Astrocyte of the cerebellum (primary cell): ENCODE measurements around the gene S100A3.
A peak's percentile ranks its signal among the peaks of the same experiment; 100 is the strongest.

Experiments used
- DNase-seq: peaks from one replicate; pipeline ENCODE4 v3.0.0-alpha.2; 2011; ENCODE audit warnings: low read depth
- H3K4me3 ChIP-seq: 2 replicates; pipeline ENCODE4 v1.5.1; 2011; ENCODE audit warnings: mild to moderate bottlenecking, low read depth, low read length, moderate library complexity
- in situ Hi-C: cut with HindIII; loops from 2 replicates; pipeline ENCODE4 v1.10.0; 2017; ENCODE audit warnings: low sequenced_read_pairs
- TF ChIP-seq, protein P1 (sequence below): IDR thresholded peaks from 2 replicates; pipeline ENCODE4 v1.5.1; 2012; ENCODE audit warnings: low read length, low read depth, moderate library complexity, mild to moderate bottlenecking; ENCODE audit errors: missing control alignments

The S100A3 gene

GRCh38 chr1:153534925-153535241, 14.2 kb downstream of the S100A3 start:
- DNase-seq = no peak
- peak overlapping the region; percentile 82 for H3K4me3 ChIP-seq
- TF ChIP-seq, protein P1, sequence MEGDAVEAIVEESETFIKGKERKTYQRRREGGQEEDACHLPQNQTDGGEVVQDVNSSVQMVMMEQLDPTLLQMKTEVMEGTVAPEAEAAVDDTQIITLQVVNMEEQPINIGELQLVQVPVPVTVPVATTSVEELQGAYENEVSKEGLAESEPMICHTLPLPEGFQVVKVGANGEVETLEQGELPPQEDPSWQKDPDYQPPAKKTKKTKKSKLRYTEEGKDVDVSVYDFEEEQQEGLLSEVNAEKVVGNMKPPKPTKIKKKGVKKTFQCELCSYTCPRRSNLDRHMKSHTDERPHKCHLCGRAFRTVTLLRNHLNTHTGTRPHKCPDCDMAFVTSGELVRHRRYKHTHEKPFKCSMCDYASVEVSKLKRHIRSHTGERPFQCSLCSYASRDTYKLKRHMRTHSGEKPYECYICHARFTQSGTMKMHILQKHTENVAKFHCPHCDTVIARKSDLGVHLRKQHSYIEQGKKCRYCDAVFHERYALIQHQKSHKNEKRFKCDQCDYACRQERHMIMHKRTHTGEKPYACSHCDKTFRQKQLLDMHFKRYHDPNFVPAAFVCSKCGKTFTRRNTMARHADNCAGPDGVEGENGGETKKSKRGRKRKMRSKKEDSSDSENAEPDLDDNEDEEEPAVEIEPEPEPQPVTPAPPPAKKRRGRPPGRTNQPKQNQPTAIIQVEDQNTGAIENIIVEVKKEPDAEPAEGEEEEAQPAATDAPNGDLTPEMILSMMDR = no peak
- in situ Hi-C loops = no loop called here

DNA sequence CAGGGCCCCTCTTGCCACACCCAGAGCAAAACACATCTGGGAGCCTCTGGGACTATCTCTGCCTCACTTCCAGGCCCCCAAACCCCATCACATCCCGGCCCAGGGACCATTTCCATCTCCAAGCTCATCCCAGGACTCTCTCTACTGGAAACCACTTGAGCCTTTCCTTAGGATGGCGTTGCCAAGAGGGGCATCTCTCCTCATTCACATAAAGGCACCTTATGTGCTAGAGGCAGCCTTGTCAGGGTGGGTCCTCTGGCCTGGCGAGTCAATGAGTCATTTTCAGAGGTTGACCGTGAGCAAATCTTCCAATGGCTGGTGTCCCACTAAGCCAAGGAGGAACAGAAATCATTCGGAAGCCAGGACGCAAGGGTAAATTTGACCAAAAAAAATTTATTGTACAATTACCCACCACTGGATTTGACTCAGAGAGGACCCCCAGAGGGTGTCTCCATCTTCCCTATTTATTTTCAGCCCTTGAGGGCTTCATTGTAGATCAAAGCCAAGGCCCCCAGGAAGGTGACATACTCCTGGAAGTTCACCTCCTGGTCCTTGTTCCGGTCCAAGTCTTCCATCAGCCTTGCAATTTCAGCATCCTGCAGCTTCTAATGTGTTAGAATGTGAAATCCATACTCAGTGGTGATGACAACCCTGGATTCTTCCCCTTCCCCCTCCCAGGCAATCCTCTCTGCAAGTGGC, 14.7 kb downstream of the S100A3 start:
- DNase-seq = no peak
- in situ Hi-C loops = no loop called here
- TF ChIP-seq, protein P1 = no peak
- peak overlapping the region; percentile 82 for H3K4me3 ChIP-seq

DNA sequence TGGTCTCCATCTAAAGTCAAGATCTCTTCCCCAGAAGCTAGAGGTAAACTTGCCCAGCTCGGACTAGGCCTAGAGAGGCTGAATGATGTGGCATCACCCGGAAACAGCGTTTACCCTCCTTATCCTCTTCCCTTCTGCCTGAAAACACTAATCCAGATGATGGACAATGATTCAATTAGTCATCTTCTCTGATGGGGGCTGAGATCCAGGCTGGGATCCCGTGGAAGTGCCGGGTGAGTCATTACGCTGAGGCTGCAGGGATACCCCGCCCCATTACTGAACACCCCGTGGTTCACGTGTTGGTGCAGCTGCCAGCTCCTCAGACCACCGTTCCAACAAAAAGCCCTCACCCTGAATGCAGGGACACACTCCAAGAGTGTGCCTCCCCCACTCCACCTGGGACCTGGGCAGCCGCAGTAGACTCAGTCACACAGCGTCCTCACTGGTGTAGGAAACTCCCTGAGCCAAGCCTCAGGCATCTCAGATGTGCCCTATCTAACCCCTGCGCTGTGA, 15.3 kb downstream of the S100A3 start:
- H3K4me3 ChIP-seq = peak overlapping the region; percentile 82
- TF ChIP-seq, protein P1 = no peak
- in situ Hi-C loops = no loop called here
- DNase-seq = peak; percentile 47

- peak overlapping the region; percentile 82 for H3K4me3 ChIP-seq
- peak; percentile 58 for DNase-seq
- in situ Hi-C loops = no loop called here
- TF ChIP-seq, protein P1 = peak; percentile 92
Measured at GRCh38 chr1:153532769-153533599, 16.1 kb downstream of the S100A3 start.

DNA sequence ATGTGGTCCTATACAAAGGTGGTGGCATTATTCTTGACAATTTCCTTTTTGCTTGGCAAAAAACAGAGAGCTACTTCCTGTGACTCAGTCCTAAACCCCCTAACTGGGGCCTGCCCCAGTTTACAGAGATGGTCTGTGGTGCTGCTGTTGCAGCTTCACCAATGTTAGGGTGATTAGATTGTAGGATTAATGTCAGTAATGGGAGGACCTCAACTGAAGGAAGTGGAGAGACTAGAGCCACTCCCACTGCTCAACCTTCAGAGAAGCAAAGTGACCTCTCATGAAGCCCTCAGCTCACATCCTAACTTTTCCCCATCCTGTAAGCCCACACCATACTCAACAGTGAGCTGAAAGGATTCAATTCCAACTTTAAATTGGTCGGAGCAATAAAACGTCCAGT, 16.9 kb downstream of the S100A3 start:
- TF ChIP-seq, protein P1 = no peak
- H3K4me3 ChIP-seq = no peak overlapping the region
- no peak for DNase-seq
- in situ Hi-C loops = no loop called here

DNA sequence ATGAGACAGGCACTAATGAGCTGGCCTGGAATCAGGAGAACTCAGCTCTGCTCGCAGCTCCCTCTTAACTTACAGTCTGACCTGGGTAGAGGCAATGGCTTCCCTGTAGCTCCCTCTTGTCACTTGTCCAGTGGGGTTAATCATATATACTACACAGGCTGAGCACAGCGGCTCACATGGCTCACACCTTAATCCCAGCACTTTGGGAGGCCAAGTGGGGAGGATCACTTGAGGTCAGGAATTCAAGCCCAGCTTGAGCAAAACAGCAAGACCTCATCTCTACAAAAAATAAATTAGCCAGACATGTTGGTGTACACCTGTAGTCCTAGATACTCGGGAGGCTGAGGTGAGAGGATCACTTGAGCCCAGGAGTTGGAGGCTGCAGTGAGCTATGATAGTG, 17.4 kb downstream of the S100A3 start:
- H3K4me3 ChIP-seq = no peak overlapping the region
- TF ChIP-seq, protein P1 = no peak
- in situ Hi-C loops = no loop called here
- DNase-seq = no peak
